GM12875 (cell line): Measurements from ENCODE around the gene PACRG.

Experiments
- H3K4me3 ChIP-seq: one replicate; pipeline ENCODE4 v1.5.1; 2011; ENCODE audit warnings: low read depth, low read length, control low read depth
- TF ChIP-seq, protein P1 (sequence below): IDR thresholded peaks from 2 replicates; pipeline ENCODE4 v1.5.1; 2011; ENCODE audit warnings: low read depth, mild to moderate bottlenecking, control low read depth, inconsistent platforms, low read length, moderate library complexity, borderline replicate concordance; ENCODE audit not compliant: insufficient read depth

The PACRG gene

DNA sequence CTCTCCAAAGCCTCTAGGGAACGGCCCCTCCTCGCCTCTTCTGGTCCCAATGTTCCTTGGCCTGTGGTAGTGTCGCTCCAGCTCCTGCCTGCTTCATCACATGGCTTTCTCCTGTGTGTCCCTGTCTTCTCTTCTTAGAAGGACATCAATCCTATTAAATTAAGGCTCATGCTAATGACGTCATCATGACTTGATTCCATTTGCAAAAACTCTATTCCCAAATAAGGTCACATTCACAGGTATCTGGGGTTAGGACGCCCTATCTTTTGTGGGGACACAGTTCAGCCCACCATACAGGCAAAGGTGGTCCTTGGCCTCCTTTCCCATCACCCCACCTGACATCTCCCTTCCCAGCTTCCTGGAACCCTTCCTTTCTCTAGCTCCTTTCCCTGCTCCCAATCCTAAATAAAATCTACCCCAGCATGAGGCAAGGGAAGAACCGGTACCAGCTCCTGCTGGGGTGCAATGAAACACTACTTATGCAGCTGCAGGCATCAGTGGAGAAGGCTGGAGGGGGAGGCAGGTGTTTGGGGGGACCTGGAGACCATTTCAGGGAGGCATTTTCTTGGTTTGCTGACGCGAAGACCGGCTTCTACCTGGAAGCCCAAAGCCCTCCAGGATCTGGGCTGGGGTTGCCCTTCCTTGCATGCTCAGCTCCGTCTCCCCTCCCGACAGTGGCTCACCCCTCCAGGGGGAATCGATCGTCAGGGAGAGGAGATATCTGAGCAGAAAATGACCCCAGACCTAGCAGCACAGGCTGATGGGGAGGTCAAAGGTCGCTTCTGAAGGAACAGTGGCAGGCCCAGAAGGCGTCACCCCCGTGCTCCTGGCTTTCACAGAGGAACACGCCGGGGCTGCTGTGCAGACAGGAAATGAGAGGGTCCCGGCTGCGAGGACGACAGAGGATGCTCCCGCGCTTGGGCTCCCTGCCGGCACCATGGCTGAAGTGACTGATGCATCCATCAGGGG is 615.1 kb downstream of the PACRG start:
- TF ChIP-seq, protein P1, sequence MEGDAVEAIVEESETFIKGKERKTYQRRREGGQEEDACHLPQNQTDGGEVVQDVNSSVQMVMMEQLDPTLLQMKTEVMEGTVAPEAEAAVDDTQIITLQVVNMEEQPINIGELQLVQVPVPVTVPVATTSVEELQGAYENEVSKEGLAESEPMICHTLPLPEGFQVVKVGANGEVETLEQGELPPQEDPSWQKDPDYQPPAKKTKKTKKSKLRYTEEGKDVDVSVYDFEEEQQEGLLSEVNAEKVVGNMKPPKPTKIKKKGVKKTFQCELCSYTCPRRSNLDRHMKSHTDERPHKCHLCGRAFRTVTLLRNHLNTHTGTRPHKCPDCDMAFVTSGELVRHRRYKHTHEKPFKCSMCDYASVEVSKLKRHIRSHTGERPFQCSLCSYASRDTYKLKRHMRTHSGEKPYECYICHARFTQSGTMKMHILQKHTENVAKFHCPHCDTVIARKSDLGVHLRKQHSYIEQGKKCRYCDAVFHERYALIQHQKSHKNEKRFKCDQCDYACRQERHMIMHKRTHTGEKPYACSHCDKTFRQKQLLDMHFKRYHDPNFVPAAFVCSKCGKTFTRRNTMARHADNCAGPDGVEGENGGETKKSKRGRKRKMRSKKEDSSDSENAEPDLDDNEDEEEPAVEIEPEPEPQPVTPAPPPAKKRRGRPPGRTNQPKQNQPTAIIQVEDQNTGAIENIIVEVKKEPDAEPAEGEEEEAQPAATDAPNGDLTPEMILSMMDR: no peak
- no peak overlapping the region for H3K4me3 ChIP-seq

DNA sequence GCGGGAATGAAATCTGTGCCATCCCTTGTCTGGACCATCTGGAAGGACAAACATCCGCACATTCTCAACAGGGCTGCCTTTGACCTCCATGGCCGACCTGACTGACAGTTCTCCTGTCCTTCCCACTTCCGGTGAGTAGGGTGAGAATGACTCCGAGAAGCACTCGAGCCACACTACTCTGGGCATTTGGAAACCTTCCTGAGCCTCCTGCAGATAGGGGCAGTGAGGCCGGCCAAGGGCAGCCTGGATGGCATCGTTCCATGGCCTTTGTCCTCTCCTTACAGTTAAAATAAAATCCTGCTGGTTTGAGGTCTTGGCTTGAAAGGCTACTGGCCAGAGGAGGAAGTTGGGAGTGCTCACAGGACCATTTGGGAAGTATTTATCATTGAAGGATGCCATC is 615.8 kb downstream of the PACRG start:
- TF ChIP-seq, protein P1: no peak
- no peak overlapping the region for H3K4me3 ChIP-seq

DNA sequence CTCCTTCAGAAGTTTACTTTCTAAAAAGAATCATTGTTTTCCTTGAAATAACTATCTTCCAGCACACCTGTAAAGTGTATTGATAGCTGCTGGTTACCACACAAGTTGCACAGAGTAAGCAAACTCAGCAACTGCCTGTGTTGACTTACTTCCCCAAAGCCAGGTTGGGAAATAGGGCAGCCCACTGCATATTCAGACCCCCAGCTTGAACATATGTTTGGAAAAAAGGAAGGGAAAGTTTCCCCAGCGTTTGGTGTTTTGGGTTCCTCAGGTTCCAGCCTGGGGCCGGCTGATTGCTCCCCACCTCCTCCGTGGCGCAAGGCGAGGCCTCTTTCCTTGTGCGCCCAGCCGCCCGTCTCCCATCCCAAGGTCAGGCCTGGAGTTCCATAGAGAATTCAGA is 616.6 kb downstream of the PACRG start:
- TF ChIP-seq, protein P1: no peak
- no peak overlapping the region for H3K4me3 ChIP-seq

DNA sequence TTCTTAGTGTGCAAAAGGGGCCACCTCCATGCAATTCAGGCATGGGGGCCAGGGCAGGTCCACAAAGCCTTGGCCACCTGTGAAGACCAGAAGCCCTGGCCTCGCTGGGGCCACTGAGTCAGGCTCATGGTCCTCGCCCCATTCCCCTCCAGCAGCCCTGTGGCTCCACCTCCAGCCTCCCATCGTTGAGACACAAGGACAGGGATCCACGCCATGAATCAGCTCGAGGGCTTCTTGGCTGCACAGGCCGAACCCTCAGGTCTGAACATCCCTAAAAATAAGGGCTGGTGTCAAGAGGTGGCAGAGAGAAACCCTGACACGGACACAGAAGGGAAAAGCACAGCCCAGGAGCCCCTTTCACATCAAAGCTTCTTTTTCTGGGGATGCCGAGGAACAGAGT is 618.2 kb downstream of the PACRG start:
- TF ChIP-seq, protein P1: no peak
- H3K4me3 ChIP-seq: no peak overlapping the region

DNA sequence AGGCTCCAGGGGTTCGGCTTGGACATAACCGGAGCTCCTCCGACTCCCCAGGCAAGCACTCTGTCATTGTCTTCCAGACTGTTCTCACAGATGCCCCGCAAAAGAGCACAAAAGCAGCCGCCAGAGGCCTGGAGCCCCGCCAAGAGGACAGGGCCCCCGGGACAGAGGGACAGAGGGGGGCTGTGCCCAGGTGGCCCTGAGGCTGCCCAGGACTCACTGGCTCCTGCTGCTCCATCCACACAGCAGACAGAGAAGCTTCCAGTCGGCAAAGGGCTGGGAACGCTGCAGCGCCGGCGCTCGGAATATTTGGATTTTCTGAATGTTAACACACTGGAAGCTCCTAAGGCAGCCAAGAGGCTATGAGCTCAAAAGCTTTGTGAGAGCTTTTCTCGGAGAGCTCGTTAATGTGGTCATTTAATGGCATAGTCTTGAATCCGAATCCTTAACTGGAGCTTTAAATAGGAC is 618.8 kb downstream of the PACRG start:
- TF ChIP-seq, protein P1: no peak
- no peak overlapping the region for H3K4me3 ChIP-seq

DNA sequence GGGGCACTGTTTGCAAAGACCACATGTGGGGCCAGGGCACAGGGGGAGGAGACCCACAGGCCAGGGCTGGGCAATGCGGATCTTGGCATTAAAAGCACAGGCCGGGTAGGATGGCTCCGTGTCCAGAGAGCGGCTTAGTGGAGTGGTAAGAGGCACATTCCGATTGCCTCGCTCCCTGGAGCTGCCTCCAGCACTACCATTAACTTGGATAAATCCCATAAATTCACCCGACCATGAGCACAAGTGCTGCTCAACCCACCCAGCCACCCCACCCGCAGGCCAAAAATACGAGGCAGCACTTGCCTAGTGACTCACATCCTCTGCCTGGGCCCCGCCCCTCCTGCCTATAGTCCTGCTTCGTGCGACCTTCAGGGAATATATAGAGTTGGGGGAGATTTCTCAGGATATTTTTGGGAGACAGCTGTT is 619.3 kb downstream of the PACRG start:
- H3K4me3 ChIP-seq: no peak overlapping the region
- TF ChIP-seq, protein P1: no peak
